WERI-Rb-1 (cell line): ENCODE results near the gene DIO3.

ENCODE experiments used
- DNase-seq: peaks from one replicate; pipeline ENCODE4 v3.0.0-alpha.2; 2020
- H3K27ac ChIP-seq: fragments of 250-450 bp; sonication (Bioruptor Pico); 2 replicates; pipeline ENCODE4 v1.5.1; 2020; ENCODE audit warnings: mild to moderate bottlenecking, moderate library complexity
- H3K27me3 ChIP-seq: fragments of 250-450 bp; sonication (Bioruptor Pico); 2 replicates; pipeline ENCODE4 v1.5.1; 2021; ENCODE audit warnings: mild to moderate bottlenecking, low read depth, moderate library complexity; ENCODE audit not compliant: insufficient read depth, severe bottlenecking
- H3K36me3 ChIP-seq: fragments of 250-450 bp; sonication (Bioruptor Pico); 2 replicates; pipeline ENCODE4 v1.5.1; 2020; ENCODE audit warnings: mild to moderate bottlenecking, moderate library complexity
- H3K4me3 ChIP-seq: 2 replicates; pipeline ENCODE4 v1.5.1; 2011; ENCODE audit warnings: low read depth, mild to moderate bottlenecking, control low read depth, low read length
- H3K9me3 ChIP-seq: fragments of 250-450 bp; sonication (Bioruptor Pico); 2 replicates; pipeline ENCODE4 v1.5.1; 2021; ENCODE audit warnings: mild to moderate bottlenecking, moderate library complexity; ENCODE audit not compliant: severe bottlenecking
- CTCF ChIP-seq: IDR thresholded peaks from 2 replicates; pipeline ENCODE4 v1.5.1; 2011; ENCODE audit warnings: low read depth, mild to moderate bottlenecking, control low read depth, inconsistent platforms, low read length

Gene DIO3

GRCh38 chr14:101598159-101598558 lies 36.9 kb downstream of the DIO3 start:
- H3K27me3 ChIP-seq, result peaks cover 86% of the 10 kb centered on the region
- peaks cover 27% of the 10 kb centered on the region for H3K9me3 ChIP-seq
- H3K4me3 ChIP-seq, result no peak overlapping the region
- H3K36me3 ChIP-seq, result no peaks in the 10 kb centered on the region
- TF ChIP-seq CTCF, result no peak
- H3K27ac ChIP-seq, result no peak overlapping the region
- DNase-seq, result no peak

DNA sequence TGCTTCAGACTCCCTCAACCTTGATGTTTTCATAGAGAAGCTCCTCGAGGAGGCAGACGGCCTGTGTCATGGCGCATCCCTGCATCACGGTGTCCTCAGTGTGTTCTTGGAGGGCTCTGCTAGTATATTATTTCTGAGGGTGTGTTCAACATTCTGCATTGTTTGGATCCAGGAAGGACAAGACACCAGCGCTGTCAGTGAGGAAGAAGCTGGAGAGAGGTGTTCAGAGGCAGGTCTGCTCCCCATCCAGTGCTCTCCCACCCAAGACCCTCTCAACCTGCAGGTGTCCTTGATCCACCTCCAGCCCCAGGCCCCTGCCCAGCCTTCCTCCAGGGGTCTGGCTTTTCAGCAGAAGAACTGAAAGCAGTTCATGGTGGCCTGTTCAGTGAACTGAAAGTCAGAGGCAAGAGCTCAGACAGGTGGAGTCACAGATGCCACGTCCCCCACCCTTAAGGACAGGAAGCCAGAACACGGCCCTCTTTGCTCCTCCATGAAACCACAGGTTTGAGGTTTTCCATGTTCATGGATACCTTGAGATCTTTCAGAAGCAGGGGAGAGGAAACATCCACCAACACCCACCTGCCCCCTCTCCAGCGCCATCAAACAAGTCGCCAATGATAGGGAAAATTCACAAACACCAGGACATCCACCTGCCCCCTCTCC lies 37.4 kb downstream of the DIO3 start:
- Histone ChIP-seq H3K4me3 (no peak overlapping the region), H3K9me3 (peaks cover 27% of the 10 kb centered on the region), H3K36me3 (no peaks in the 10 kb centered on the region), H3K27me3 (peaks cover 85% of the 10 kb centered on the region), H3K27ac (no peak overlapping the region)
- no peak for TF ChIP-seq CTCF
- DNase-seq, result no peak

- H3K36me3 ChIP-seq, result no peaks in the 10 kb centered on the region
- TF ChIP-seq CTCF, result no peak
- no peak overlapping the region for H3K27ac ChIP-seq
- H3K27me3 ChIP-seq, result peaks cover 85% of the 10 kb centered on the region
- DNase-seq, result no peak
- peaks cover 26% of the 10 kb centered on the region for H3K9me3 ChIP-seq
- H3K4me3 ChIP-seq, result no peak overlapping the region
These were observed 38.1 kb downstream of the DIO3 start for GRCh38 chr14:101599234-101599885.

GRCh38 chr14:101600336-101600890 lies 39.1 kb downstream of the DIO3 start:
- H3K27me3 ChIP-seq, result peaks cover 85% of the 10 kb centered on the region
- no peaks in the 10 kb centered on the region for H3K36me3 ChIP-seq
- no peak overlapping the region for H3K27ac ChIP-seq
- no peak overlapping the region for H3K4me3 ChIP-seq
- DNase-seq, result no peak
- TF ChIP-seq CTCF, result no peak
- H3K9me3 ChIP-seq, result peaks cover 20% of the 10 kb centered on the region

GRCh38 chr14:101600891-101601605 lies 39.8 kb downstream of the DIO3 start:
- no peak for DNase-seq
- TF ChIP-seq CTCF, result no peak
- Histone ChIP-seq H3K27ac (no peak overlapping the region), H3K36me3 (no peaks in the 10 kb centered on the region), H3K27me3 (peaks cover 86% of the 10 kb centered on the region), H3K4me3 (no peak overlapping the region), H3K9me3 (peaks cover 14% of the 10 kb centered on the region)
